ENCODE measurements around the gene UBR4.

DNA sequence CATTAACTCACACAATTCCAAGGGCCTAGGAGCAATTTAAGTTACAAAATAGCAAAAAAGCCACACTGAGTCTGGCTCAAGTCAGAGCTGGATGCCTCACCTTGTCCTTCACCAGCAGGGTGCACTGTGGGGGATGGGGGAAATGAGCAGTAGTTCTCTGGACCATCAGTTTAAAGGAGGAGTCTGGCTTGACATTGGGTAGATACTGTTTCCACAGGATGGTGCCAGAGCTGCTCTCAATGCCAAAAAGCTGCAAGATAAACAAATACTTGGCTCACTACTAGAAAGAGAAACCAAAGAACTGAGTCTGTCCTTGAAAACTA, 22.4 kb upstream of the UBR4 start:
- TF ChIP-seq, protein P1, sequence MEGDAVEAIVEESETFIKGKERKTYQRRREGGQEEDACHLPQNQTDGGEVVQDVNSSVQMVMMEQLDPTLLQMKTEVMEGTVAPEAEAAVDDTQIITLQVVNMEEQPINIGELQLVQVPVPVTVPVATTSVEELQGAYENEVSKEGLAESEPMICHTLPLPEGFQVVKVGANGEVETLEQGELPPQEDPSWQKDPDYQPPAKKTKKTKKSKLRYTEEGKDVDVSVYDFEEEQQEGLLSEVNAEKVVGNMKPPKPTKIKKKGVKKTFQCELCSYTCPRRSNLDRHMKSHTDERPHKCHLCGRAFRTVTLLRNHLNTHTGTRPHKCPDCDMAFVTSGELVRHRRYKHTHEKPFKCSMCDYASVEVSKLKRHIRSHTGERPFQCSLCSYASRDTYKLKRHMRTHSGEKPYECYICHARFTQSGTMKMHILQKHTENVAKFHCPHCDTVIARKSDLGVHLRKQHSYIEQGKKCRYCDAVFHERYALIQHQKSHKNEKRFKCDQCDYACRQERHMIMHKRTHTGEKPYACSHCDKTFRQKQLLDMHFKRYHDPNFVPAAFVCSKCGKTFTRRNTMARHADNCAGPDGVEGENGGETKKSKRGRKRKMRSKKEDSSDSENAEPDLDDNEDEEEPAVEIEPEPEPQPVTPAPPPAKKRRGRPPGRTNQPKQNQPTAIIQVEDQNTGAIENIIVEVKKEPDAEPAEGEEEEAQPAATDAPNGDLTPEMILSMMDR (IDR thresholded peaks at IDR 0.05) = peak in 3 of 12 donors; percentile 22 to 38 (median 22)
- TF ChIP-seq POLR2A (IDR thresholded peaks at IDR 0.05) = no peak
